Right ventricle myocardium superior (tissue), 1 donor: ENCODE data around the gene PRCD. TPM values are rescaled to one million over a fixed set of nuclear protein-coding genes. Genes with fewer than 3 reads are reported as not detected.
A peak's percentile ranks its signal among the peaks of the same experiment; 100 is the strongest.

ENCODE experiments used
- ATAC-seq: fragments of 200-7000 bp; cut with Tn5 transposase; one replicate; pipeline ENCODE4 v1.9.1; 2020; ENCODE audit warnings: mild to moderate bottlenecking; ENCODE audit not compliant: poor library complexity
- DNase-seq: peaks from one replicate; pipeline ENCODE4 v3.0.0-alpha.2; 2020
- intact Hi-C: fragments of 100-400 bp; cut with DNase I; formaldehyde crosslinking; loops from one replicate; pipeline ENCODE4 v1.11.2; 2022
- total RNA-seq: library from RNA; stranded (reverse); fragmentation: NEBNext Ultra II Directional; extraction: Animal tissue kit (Norgen Biotek cat#: 25700); gene quantifications from one replicate; pipeline ENCODE4 v1.2.1, GENCODE V29; 2021
- donor health status: DM: no; HTN: yes; CAD: no; lungs with severe emphysema.

Gene PRCD
- total RNA-seq, 1 donor from 2014 or later, result 4.0 TPM

DNA sequence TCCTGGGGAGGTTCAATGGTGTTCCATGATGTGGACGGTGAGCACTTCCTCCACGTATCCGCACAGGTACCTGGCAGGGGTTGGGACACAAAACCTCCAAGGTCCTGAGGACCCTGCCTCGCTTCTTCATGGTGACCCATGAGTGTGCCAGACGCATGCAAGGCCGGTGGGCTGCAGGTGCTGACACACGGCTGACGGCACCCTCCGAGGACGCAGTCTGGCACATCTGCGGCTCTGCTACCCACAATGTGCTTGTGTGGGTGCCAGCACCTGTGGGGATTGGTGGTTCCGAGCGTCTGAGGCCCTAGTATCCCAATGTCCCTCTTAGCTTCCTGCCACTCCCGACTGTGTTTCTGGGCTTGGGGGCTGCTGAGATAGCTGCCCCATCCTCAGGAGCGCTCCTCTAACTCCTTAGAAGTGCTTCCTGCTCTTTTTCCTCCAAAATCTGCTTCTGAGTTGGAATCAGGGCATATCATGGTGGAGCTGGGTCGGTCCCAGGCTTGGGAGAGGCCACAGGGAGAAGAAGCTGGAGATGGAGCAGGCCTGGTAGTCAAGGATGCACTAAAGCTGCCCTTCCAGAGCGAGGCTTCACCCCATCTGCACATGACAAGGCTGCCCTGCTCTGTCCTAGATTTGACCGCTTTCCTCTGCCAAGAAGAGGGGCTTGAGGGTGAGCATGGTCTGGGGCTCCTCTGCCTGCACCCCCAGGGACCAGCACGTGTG, 3.9 kb upstream of the PRCD start:
- DNase-seq (peak; percentile 24), ATAC-seq (no peak)
- intact Hi-C loops, result no loop called here

DNA sequence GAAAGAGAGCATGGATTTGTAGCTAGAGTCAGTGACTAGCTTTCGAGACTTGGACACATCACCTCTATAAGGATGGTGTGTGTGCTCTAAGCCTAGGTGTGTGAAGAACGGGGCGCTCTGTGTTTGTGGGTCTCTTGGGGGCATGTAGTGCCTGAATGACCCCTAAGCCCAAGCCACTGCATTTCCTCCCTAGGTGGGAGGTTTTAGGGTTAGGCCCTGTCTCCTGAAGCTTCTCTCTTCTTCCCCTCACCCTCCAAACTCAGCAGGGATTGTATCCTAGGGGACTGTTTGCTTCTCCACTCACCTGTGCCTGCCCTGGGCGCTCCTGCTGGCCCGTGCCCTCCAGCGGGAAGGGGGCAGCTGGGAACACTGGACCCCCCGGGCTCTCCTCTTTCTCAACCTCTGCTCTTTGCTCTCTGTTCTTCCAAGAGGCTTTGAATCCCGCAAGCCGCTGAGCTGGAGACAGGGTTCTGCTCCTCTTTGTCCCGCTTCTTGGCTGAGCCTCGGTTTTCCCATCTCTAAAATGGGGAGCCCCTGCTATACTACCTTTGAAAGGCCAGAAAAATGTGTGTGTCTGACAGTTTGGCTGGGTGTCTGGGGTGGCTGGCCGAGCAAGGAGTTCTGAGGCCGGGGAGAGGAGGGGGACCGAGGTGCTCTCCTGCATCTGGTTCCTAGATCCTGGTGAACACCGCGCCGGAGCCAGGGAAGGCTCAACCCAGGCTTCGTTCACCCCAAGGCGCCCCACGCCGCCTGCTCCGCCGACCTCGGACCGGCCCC, 3.1 kb upstream of the PRCD start:
- intact Hi-C loops, result no loop called here
- no peak for ATAC-seq
- peak; percentile 20 for DNase-seq

DNA sequence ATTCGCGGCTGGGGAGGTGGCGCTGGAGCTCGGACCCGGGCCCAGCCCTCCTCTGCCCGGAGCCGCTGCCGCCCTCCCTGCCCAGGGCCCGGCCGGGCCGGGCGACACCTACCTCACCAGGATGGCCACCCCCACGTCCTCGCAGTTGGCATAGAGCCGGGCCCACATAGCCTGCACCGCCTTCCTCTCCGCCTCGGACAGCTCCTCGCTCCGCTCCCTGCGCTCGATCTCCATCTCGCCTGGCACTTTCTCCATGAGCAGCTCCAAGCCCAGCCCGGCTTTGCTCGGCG, 2.6 kb upstream of the PRCD start:
- ATAC-seq, result no peak
- intact Hi-C loops, result no loop called here
- DNase-seq, result peak; percentile 76

DNA sequence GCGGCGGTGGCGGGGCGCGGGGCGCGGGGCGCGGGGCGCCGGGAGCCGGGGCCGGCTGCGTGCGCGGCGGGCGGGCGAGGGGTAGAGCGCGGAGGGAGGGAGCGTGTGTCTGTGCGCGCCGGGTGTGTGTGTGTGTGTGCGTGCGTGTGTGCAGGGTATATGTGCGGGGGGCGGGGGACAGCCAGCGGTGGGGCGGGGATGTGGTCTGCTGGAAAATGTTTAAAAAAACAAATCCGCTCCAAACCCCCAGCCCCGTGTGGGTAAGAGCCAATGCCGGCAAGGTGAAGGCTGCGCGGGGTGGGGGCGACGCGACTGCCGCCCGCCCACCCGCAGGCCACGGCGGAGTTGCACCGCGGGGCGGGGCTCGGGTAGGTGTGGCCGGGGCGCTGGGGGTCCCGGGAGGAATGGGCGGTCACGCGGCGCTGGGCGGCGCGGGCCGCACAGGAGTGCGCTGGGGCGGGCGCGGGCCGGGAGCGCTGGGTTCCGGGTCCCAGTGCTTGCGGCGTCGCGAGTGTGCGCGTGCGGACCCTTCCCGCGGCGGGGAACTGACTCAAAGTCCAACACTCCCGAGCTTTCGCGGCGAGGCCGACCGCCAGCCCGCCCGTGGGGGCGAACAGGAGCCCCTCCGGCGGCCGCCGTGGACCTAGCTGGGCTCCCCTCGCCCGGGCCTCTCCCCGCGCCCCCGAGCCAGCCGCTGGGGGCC, 2.1 kb upstream of the PRCD start, which contains the start of gene CYGB:
TSS of gene CYGB (minus strand) at position 132 of the 703 bp plus-strand sequence. CDS start 167 bp downstream, outside the sequence.
- intact Hi-C loops, result no loop called here
- DNase-seq (peak; percentile 74), ATAC-seq (peak; percentile 72)

DNA sequence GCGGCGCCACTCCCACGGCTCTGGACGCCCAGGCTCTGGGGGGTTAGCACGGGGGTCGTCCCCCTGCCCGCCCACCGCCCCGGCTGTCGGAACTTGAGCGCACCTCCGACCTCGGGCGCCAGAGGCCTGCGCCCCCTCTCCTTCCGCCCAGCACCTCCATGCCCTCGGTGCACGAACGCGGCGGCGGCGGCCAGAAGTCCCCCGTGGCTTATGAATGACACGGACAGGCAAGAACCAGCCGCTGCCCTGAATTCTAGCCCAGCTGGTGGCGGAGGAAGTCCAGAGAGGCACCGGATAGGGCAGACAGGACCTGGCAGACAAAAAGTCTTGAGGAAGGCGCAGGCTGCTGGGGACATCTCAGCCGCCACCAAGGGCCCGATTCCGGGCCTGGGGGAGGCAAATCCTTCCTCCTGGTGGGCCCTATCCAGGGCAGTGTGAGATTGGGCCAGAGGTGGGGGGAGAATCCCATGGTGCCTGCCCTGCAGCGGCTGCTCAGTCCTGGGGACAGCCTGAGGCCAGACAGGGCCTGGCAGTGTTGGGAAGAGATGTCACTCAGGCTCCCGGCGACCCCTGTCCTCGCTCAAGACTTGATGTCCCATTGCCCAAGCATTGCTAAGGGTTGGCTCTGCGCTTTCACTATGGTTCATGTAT, 1.4 kb upstream of the PRCD start:
- DNase-seq (no peak), ATAC-seq (no peak)
- intact Hi-C loops, result no loop called here

DNA sequence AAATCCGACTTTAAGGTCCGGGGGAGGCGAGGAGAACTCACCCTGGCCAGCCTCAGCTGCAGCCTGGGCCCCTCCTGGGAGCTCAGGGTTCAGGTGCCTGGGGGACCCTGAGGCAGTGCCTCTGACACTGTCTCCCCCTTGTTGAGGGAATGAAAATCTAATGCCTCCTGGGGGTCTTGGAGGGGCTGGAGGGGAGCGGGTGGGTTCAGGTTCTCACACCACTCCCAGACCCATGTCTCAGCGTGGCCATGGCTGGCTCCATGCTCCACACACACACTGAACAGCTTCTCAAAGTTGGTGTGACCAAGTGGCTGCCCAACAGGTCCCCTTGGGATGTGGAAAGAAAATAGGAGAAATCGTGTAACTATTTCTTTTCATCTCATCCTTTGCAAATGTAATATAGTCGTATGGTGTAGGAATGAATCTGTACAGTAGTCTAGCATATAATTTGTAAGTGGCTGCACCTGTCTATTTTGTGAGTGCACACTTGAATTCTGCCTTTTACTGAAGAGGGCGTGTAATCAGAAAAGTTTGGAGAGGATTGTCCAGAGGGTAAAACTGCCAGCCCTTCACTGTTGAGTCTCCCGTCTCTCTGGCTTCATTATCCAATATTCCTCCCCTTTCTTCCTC, 788 bp upstream of the PRCD start:
- intact Hi-C loops, result no loop called here
- DNase-seq, result no peak
- ATAC-seq, result no peak

DNA sequence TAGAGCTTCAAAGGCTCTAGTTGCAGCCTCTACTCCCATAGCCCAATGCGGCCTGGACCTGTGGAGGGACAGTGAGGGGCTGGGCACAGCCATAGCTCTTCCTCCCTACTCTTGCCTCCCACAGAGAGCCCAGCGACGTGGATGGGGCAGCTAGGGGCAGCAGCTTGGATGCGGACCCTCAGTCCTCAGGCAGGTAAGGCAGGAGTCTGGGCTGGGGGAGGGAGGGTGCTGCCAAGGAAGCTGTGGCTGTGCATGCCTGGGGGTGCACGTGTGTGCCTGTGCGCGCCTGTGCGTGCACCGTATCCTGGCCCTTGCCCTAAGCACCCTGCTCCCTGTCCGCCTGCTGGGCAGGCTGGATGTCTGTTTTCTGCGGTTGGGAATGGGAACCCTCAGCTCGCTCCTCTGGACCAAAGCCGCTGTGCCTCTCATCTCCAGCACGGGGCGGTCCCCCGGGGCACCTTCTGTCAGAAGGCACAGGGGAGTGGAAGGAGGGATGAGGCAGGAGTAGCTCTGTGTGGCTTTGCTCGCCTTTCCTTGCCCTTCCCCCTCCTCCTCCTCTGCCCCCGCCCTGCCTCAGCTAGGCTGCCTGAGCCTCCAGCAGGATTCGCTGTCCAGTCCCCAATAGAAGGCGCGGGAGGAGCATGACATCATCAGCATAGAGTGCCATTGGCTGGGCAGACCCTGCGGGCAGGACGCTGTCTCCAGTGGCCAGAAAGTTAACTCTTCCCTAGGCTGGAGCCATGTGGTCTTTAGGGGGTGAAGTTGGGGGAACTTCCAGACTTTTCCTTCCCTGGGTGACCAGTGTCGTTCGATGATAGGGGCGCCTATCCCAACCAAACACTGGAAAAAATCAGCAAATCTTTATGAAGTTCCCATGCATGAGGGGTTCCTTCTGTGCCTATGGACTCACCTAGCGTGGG, 797 bp downstream of the PRCD start:
- intact Hi-C loops, result no loop called here
- ATAC-seq (peak; percentile 87), DNase-seq (peak; percentile 93)

DNA sequence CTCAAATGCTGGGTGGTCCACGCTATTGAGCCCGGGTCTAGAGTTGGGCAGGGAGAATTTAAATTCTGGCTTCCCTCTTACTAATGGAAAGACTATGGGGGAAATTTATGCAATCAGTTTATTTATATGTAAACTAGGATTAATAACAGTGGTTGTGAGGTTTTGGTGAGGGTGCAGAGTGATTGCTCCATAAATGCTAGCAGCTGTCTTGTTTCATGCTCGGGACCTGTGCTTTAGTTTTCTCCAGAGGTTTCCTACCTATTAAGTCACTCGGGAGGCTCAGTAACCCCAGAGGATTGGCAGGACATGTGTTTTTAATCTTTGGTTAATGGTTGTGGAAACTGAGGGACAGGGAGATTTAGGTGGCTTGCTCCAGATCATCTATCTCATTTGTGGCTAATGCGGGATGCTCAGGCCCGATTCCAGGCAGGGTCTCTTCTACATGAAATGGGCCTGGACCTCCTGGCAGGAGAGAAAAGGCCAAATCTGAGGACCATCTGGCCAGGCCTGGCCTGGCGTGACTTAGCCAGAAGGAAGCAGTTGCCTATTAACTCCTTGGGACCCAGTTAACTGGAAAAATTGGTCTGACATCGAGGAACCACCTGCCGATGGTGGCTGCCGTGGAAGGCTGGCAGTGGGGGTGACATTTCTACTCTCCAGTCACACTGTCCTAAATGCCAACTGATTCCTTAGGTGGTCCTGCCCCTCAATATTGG, 2.1 kb downstream of the PRCD start:
- peak; percentile 27 for DNase-seq
- intact Hi-C loops, result no loop called here

DNA sequence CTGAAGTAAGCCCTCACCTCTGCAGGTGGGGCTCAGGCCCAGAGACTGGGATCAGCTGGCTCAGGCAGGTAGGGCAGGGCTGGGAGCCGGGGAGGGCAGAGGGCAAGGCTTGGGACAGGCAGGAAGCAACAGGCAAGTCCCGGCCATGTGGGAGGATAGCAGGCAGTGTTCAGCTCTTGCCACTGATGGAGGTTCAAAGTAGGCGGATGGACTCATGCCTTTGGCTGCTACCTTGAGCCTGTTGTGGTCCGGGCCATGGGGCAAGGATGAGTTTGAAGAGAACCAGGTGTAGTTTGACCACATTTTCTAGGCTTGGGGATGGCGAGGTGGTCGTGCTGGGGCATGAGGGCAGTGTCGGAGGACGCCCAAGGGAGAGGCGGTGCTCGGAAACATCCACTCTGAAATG, 2.7 kb downstream of the PRCD start:
- intact Hi-C loops, result no loop called here
- DNase-seq (no peak), ATAC-seq (no peak)

More for the DNA sequence above, 2.1 kb downstream of the PRCD start:
- ATAC-seq, result no peak

DNA sequence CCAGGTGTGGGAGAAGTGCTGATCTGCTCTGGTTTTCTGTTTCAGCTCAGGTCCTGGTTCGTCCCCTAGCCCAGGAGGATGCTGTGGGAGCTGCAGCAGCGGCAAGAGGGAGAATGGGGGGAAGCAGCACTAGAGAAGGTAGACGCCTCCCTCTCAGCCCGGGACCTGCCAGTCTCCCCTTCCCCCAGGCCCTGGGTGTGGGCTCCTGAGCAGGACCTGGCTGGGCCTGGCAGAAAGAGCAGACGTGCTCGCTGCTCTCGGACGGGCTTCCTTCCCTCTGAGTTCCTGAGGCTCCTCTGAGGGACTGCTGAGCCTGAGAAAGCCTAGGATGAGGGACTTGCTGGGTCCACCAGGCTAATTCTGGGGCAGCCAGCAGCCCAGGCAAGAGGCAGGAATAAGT, 3.1 kb downstream of the PRCD start:
- ATAC-seq, result no peak
- DNase-seq, result no peak
- intact Hi-C loops, result no loop called here

DNA sequence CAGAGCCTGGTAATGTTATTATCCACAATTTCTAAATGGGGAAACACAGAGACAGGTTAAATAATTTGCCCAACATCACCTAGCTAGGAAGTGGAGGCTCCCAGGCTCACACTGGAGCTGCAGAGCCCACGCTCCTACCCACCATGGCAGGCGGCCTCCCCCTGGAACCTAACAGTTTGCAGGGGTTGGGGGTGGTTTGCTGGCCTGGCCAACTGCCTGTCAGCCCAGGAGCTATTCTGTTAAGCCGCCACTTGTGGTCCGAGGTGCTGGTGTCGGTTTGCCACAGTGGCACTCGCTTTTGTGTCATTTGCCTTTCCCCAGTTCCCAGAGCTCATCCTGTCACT, 3.6 kb downstream of the PRCD start:
- no peak for ATAC-seq
- intact Hi-C loops, result no loop called here
- DNase-seq, result no peak

DNA sequence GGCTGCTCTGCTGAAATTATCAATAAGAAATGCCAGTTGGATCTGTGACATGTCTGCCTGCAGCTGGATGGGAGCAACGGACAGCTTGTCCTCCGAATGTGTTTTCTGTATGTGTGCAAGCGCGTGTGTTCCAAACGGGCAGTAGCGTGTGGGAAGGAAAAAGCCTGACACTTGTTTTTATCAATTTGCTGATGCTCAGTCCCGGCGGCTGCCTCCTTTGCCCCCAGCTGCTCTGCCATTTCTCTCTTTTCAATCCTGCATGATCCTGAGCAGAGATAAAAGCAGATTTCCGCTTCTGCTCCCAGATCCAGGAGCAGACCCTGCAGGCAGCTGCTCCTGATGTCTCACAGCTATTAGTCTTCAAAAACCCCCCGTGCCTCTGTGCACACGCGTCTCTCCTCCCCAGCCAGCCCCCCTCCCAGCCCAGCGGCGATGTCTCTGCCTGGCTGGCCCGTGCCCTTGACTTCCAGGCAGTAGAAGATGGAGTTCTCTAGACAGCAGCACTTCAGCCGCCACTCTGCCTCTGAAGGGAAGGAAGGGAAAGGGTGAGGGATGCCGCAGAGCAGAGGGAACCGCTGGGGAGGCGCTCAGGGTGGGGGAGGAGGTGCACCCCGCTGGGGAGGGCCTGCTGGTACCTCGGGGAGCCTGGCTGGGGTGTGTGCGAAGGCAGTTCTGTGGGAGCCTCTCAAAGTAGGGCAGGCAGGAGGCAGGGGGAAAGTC, 4.1 kb downstream of the PRCD start:
- ATAC-seq (peak; percentile 14), DNase-seq (no peak)
- intact Hi-C loops, result loop anchor here (2.0 kb wide), 1 partner anchor 19 kb away; no protein-coding TSS in a partner anchor

DNA sequence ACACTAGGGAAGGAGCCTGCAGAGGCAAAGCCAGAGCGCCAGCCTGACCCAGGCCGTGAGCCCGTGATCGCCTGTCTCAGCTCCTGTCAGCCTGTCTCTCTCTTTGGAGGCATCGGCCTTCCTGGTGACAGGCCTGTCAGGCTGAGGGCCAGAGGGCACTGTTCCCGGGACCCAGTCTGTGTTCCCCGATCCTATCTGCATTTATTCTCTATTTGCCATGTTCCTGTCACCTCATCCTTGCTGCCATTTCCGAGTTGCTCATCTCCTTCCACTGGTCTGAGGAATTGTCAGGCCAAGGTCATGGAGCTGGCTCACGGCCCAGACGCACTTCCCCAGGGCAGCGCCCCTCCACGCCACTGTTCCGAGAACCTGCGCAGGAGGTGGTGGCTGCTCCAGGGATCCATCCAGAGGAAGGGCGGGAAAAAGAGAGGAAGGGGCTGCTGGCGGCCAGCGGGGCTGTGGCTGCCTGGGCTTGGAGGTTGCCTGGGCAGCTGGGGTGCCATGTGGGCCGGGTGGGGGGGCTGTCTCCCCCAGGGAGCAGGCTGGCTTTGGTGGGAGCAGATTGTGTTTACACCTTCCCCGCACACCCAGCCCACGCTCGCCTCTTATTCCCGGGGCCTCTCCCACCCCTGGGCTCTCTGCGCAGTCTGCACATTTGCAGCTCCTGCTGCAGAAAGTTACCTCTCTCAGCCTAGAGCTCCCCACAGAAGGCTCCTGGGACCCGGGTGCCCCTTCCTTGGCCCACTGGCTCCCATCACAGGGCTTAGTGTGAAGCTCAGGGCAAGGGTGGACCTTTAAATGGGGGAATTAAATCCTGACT, 4.9 kb downstream of the PRCD start:
- intact Hi-C loops, result loop anchor here (2.0 kb wide), 1 partner anchor 20 kb away; no protein-coding TSS in a partner anchor
- DNase-seq (peak; percentile 82), ATAC-seq (peak; percentile 72)

DNA sequence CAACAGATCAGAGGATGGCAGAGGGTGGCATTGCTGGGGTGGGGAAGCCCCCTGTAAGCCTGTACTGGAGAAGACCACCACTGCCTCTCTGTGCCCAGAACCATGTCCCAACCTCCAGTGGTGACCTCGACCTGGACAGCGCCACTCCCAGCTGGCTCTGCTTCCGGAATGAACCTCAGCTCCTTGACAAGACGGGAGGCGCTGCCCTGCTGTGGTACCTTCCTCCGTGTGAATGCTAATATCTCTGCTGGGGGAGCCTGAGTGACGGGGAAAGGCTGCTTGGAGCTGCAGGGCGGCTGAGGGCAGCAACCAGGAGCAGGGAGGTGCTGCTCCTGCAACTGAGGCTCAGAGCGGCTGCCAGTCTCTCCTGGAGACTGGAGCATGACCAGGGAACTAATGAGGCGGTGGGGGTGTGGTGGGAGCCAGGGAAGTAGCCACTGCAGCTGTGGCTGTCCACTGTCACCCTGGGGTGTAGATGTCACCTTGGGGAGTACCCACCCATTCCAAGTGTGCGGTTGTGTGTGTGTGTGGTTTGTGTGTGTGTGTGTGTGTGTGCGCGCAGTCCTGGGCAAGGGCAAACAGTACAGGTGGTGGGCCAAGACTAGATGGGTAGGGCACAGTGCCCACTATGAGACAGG, 6.2 kb downstream of the PRCD start:
- no peak for ATAC-seq
- intact Hi-C loops, result loop anchor here (2.0 kb wide), 1 partner anchor 21 kb away; no protein-coding TSS in a partner anchor
- DNase-seq, result no peak

DNA sequence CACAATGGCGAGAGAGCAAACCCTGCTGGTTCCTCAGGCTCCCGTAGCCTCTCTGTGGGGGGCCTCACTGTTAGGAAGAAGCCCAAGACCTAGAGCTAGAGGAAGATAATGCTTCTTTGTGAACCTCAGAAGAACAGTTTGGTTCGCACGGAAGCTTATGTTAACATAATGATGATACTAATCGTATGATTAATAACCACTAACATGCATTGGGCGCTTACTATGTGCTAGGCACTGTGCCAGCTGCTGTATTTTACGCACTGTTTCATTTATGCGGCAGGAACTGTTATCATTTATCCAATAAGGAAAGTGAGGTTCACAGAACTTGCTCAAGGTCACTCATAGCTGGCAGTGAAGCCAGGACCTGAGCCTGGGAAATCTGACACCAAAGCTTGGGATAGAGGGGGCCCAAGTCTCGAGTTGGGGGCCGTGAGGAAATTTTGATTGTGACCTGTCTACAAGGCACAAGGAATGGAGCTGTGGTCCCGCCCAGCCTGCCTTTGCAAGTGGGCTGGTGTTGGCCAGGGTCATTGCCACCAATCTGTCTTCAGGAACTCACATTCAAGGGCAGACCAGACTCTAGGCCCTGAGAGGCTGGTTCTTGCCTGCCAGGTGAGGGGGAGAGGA, 6.8 kb downstream of the PRCD start:
- DNase-seq (no peak), ATAC-seq (no peak)
- intact Hi-C loops, result no loop called here
